Calu3 (cell line): Measurements from ENCODE around the gene DMBX1. TPM values are rescaled to one million over a fixed set of nuclear protein-coding genes. Genes with fewer than 3 reads are reported as not detected.

Experiments
- BruUV-seq: library from RNA; stranded (reverse); fragments of 400-500 nt; replicated peaks from 2 replicates; lab custom pipeline; 2021; lab: Mats Ljungman, UMichigan
- CTCF ChIA-PET: fragments of 300-600 bp; sonication (Branson Sonifier 250); formaldehyde crosslinking; loops from one replicate; lab custom pipeline; 2022; ENCODE audit warnings: antibody characterized with exemption; lab: Charles Lee
- DNase-seq: peaks from one replicate; pipeline ENCODE4 v3.0.0; 2022
- H3K27ac Mint-ChIP-seq: one replicate; pipeline ENCODE4 v1.8.0; 2022; ENCODE audit warnings: mixed read lengths; ENCODE audit not compliant: unreplicated experiment
- H3K27me3 Mint-ChIP-seq: one replicate; pipeline ENCODE4 v1.8.0; 2022; ENCODE audit warnings: mixed read lengths; ENCODE audit not compliant: unreplicated experiment
- H3K36me3 Mint-ChIP-seq: one replicate; pipeline ENCODE4 v1.8.0; 2022; ENCODE audit warnings: mild to moderate bottlenecking, moderate library complexity, mixed read lengths; ENCODE audit not compliant: insufficient read depth, unreplicated experiment
- H3K4me1 Mint-ChIP-seq: one replicate; pipeline ENCODE4 v1.8.0; 2022; ENCODE audit warnings: mild to moderate bottlenecking, low read depth, mixed read lengths; ENCODE audit not compliant: unreplicated experiment
- H3K4me3 Mint-ChIP-seq: one replicate; pipeline ENCODE4 v1.8.0; 2022; ENCODE audit warnings: mild to moderate bottlenecking, low read depth, moderate library complexity, mixed read lengths; ENCODE audit not compliant: unreplicated experiment
- H3K9me3 Mint-ChIP-seq: one replicate; pipeline ENCODE4 v1.8.0; 2022; ENCODE audit warnings: low read depth, mixed read lengths; ENCODE audit not compliant: unreplicated experiment
- intact Hi-C: fragments of 100-400 bp; cut with micrococcal nuclease; formaldehyde crosslinking; loops from one replicate; pipeline ENCODE4 v1.10.0; 2022; ENCODE audit not compliant: unreplicated experiment
- total RNA-seq: library from RNA; stranded (reverse); gene quantifications from 2 replicates; pipeline ENCODE4 v1.2.3, GENCODE V29; 2022
- TF ChIP-seq, protein P1 (sequence below): fragments of 200-600 bp; IDR thresholded peaks from one replicate; pipeline ENCODE4 v1.8.0; 2022; ENCODE audit warnings: antibody characterized with exemption; ENCODE audit not compliant: unreplicated experiment

Gene DMBX1
- total RNA-seq, 1 experiment from 2014 or later, result 2.3 TPM

GRCh38 chr1:46535063-46535462 is 45.4 kb downstream of the DMBX1 start:
- Mint-ChIP-seq H3K36me3 (peaks cover 10% of the 10 kb centered on the region), H3K9me3 (no peaks in the 10 kb centered on the region), H3K4me1 (peaks cover 15% of the 10 kb centered on the region), H3K4me3 (no peak overlapping the region), H3K27me3 (peaks cover 63% of the 10 kb centered on the region), H3K27ac (no peak overlapping the region)
- TF ChIP-seq, protein P1, sequence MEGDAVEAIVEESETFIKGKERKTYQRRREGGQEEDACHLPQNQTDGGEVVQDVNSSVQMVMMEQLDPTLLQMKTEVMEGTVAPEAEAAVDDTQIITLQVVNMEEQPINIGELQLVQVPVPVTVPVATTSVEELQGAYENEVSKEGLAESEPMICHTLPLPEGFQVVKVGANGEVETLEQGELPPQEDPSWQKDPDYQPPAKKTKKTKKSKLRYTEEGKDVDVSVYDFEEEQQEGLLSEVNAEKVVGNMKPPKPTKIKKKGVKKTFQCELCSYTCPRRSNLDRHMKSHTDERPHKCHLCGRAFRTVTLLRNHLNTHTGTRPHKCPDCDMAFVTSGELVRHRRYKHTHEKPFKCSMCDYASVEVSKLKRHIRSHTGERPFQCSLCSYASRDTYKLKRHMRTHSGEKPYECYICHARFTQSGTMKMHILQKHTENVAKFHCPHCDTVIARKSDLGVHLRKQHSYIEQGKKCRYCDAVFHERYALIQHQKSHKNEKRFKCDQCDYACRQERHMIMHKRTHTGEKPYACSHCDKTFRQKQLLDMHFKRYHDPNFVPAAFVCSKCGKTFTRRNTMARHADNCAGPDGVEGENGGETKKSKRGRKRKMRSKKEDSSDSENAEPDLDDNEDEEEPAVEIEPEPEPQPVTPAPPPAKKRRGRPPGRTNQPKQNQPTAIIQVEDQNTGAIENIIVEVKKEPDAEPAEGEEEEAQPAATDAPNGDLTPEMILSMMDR, result peak; percentile 71
- CTCF ChIA-PET, result interaction anchor here (0.6 to 1.5 kb wide), 8 partner anchors 13 to 359 kb away, joined by 3 to 6 read pairs (median 4); no protein-coding TSS in a partner anchor
- peak; percentile 72 for DNase-seq
- intact Hi-C loops, result no loop called here
- no TSS peak for BruUV-seq

GRCh38 chr1:46536527-46536926 is 46.9 kb downstream of the DMBX1 start:
- Mint-ChIP-seq H3K27me3 (peaks cover 67% of the 10 kb centered on the region), H3K9me3 (no peaks in the 10 kb centered on the region), H3K36me3 (peaks cover 5% of the 10 kb centered on the region), H3K27ac (no peak overlapping the region), H3K4me3 (no peak overlapping the region), H3K4me1 (peaks cover 2% of the 10 kb centered on the region)
- no TSS peak for BruUV-seq
- intact Hi-C loops, result no loop called here
- CTCF ChIA-PET, result interaction anchor here (0.7 kb wide), 1 partner anchor 131 kb away, joined by 5 read pairs; no protein-coding TSS in a partner anchor
- DNase-seq, result no peak
- TF ChIP-seq, protein P1, result no peak

GRCh38 chr1:46537651-46538050 is 48.0 kb downstream of the DMBX1 start:
- BruUV-seq, result no TSS peak
- TF ChIP-seq, protein P1, result no peak
- no peak overlapping the region for H3K4me3 Mint-ChIP-seq
- no peak overlapping the region for H3K27ac Mint-ChIP-seq
- CTCF ChIA-PET, result interaction anchor here (0.6 to 0.9 kb wide), 4 partner anchors 8 to 1091 kb away, joined by 3 to 10 read pairs (median 3); no protein-coding TSS in a partner anchor
- peaks cover 5% of the 10 kb centered on the region for H3K36me3 Mint-ChIP-seq
- intact Hi-C loops, result no loop called here
- H3K9me3 Mint-ChIP-seq, result no peaks in the 10 kb centered on the region
- DNase-seq, result no peak
- H3K27me3 Mint-ChIP-seq, result peaks cover 71% of the 10 kb centered on the region
- no peaks in the 10 kb centered on the region for H3K4me1 Mint-ChIP-seq

GRCh38 chr1:46538147-46538546 is 48.5 kb downstream of the DMBX1 start:
- CTCF ChIA-PET, result interaction anchor here (0.8 to 0.9 kb wide), 2 partner anchors 9 to 11 kb away, joined by 3 read pairs; no protein-coding TSS in a partner anchor
- Mint-ChIP-seq H3K9me3 (no peaks in the 10 kb centered on the region), H3K4me1 (no peaks in the 10 kb centered on the region), H3K27me3 (peaks cover 76% of the 10 kb centered on the region), H3K27ac (no peak overlapping the region), H3K36me3 (peaks cover 5% of the 10 kb centered on the region), H3K4me3 (no peak overlapping the region)
- intact Hi-C loops, result no loop called here
- BruUV-seq, result no TSS peak
- TF ChIP-seq, protein P1, result no peak
- DNase-seq, result no peak

Other genes with a start within 250 kb of the DMBX1 start
- gene RAD54L, start 242.1 kb upstream of the DMBX1 start, total RNA-seq, result 22.5 and 25.2 TPM in 2 replicates
- 47.5 and 48.8 TPM in 2 replicates for gene LRRC41, start 186.2 kb upstream of the DMBX1 start, total RNA-seq
- gene UQCRH, start 186.1 kb upstream of the DMBX1 start, total RNA-seq, result 410 and 460 TPM in 2 replicates
- 38.7 and 42.5 TPM in 2 replicates for gene NSUN4, start 149.0 kb upstream of the DMBX1 start, total RNA-seq
- 31.4 and 34.2 TPM in 2 replicates for gene FAAH, start 95.5 kb upstream of the DMBX1 start, total RNA-seq
- not detected in 2 replicates for gene KNCN, start 61.8 kb downstream of the DMBX1 start, total RNA-seq
- gene MKNK1, start 114.4 kb downstream of the DMBX1 start, total RNA-seq, result 29.6 and 32.0 TPM in 2 replicates
- 8.3 and 9.3 TPM in 2 replicates for gene MOB3C, start 127.0 kb downstream of the DMBX1 start, total RNA-seq
- 33.9 and 34.5 TPM in 2 replicates for gene ATPAF1, start 178.5 kb downstream of the DMBX1 start, total RNA-seq
- not detected in 2 replicates for gene TEX38, start 182.0 kb downstream of the DMBX1 start, total RNA-seq
- 104 and 108 TPM in 2 replicates for gene EFCAB14, start 229.3 kb downstream of the DMBX1 start, total RNA-seq